ENCODE results near the gene PPFIA3.
"Not testable (repeated sequence)": the region's sequence is repeated elsewhere in the genome, so short reads cannot be mapped to it uniquely, and the experiment has no call there.

Gene PPFIA3

DNA sequence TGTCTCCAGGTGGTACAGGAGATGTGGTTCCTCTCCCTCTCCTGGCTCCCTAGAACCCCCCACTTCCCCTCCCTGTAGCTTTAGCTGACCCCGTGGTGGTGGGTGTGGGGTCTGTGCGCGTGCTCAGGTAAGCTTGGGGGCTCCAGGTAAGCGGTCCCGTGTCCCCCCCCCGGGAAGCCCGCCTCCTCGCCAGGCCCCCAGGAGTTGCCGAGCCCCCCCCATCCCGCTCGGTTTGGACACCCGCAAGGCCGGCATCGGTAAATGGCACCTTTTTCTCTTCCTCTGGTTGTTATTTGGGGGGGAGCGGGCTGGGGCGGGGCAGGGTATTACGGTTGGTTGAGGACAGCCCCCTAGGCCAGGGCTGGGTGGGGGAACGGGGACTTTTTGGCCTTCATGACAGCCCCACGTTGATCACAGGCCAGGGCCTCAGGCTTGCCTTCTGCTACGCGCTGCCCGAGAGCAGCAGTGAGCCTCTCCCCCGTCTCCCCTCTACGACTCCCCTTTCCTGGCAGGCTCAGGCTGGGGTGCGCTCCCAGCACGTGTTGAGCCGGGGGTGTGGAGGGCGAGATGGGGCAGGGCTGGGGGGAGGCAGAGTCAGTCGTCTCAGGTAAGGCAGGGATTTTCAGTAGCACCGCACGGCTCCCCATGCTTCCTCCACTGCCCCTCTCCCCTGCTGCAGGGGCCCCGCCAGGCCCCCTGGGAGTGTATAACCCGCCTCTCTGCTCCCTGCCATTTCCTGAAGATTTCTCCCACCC is 15.8 kb upstream of the PPFIA3 start:
- no peak for DNase-seq

GRCh38 chr19:49104229-49104864 is 15.0 kb upstream of the PPFIA3 start:
- DNase-seq = no peak

GRCh38 chr19:49106648-49107135 is 12.7 kb upstream of the PPFIA3 start:
- DNase-seq = peak; percentile 48 to 80 (median 60)

- DNase-seq = no peak
These were observed 11.5 kb upstream of the PPFIA3 start for GRCh38 chr19:49107625-49108459.

DNA sequence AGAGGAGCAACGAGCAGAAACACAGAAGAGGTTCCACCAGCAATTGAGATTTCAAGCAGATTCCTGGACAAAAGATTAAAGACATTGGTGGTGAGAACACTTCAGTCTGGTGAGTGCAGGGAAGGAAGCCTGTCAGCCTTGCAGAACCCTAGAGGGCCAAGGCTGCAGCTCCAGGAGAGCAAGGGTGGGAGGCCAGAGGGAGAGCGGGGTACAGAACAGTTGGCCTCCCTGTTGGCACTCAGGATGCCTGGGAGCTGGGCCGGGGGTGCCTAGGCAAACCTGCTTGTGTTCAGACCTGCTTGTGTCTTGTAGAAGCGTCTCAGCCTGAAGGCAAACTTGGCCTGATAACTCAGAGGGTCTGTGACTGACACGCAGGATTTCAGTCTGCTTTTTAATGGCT is 10.3 kb upstream of the PPFIA3 start:
- no peak for DNase-seq

DNA sequence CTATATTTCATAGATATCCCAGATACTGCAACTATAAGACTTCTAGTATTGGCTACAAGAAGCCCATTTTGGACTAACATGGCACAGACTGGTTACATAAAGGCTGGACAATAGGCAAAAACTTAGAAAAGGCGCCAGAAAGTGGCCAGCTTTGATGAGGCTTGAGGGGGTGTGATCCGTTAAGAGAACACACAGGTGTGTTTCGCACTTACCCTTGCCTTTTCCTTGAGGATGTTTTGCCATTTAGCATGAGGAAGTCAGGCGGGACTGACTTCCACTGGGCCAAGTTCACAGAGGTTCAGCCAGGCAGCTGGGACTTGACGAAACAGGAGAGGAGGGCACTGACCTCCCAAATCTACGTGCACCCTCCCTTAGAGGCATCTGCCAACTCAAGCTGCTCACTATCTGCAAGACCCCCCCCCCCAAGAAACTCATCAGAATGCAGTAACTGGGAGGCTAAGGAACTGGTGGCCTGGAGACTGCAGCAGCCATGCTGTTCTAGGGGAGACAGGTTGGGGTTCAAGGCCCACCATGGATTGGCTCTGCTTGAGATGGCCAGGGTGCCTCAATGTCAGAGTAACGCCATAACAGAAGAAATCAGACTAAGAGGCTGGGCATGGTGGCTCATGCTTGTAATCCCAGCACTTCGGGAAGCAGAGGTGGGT is 9.6 kb upstream of the PPFIA3 start:
- no peak for DNase-seq

- no peak for DNase-seq
These were observed 8.8 kb upstream of the PPFIA3 start for GRCh38 chr19:49110567-49110966.

DNA sequence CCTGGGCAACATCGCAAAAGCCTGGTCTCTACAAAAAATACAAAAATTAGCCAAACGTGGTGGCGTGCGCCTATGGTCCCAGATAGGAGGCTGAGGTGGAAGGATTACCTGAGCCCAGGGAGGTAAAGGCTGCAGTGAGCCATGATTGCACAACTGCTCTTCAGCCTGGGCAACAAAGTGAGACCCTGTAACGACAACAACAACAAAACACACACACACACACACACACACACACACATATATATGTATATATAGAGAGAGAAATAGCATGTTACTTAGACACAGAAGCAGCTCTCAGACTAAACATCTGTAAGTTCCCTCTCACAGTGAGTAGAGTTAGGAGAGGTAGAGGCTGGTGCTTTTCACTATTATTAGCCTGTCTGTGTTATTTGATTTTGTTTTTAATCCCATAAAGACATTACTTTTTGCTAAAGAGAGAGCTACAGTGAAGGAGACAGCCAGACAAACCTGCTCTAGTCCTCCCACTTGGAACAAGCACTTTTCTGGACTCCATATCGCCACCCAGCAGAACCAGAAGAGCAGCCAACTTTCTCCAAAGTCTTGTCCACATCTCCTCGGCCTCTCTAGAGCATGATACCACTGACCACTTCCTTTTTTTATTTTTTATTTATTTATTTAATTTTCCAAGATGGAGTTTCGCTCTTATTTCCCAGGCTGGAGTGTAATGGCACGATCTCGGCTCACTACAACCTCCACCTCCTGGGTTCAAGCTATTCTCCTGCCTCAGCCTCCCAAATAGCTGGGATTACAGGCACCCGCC is 7.9 kb upstream of the PPFIA3 start:
- DNase-seq = peak in 1 of 3 donors; percentile 17

GRCh38 chr19:49113762-49114629 is 5.3 kb upstream of the PPFIA3 start, which contains the start of gene LIN7B:
TSS of gene LIN7B (plus strand) at chr19:49114370. CDS start at chr19:49114405, 35 bp downstream.
- DNase-seq = peak; percentile 80 to 94 (median 87)

GRCh38 chr19:49114630-49115363 is 4.5 kb upstream of the PPFIA3 start:
- DNase-seq = peak; percentile 59 to 76 (median 64)

DNA sequence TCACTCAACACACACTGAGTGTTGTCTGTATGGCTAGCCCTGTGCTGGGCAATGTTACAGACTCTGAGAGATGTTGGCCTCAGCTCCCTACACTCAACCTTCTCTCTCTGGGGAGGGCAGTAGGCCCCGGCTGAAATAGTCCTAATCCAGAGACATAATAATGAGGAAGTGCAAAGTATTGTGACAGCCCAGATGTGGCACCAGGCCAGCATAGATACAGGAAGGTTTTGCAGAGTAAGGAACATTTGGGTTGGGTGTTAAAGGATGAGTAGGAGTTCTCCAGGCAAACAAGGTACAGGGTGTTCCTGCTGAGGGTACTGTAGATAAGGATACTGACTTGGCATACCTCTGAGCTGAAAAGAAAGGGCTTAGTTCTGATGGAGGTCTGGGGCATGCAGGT is 2.8 kb upstream of the PPFIA3 start:
- DNase-seq = peak; percentile 58 to 72 (median 68)

DNA sequence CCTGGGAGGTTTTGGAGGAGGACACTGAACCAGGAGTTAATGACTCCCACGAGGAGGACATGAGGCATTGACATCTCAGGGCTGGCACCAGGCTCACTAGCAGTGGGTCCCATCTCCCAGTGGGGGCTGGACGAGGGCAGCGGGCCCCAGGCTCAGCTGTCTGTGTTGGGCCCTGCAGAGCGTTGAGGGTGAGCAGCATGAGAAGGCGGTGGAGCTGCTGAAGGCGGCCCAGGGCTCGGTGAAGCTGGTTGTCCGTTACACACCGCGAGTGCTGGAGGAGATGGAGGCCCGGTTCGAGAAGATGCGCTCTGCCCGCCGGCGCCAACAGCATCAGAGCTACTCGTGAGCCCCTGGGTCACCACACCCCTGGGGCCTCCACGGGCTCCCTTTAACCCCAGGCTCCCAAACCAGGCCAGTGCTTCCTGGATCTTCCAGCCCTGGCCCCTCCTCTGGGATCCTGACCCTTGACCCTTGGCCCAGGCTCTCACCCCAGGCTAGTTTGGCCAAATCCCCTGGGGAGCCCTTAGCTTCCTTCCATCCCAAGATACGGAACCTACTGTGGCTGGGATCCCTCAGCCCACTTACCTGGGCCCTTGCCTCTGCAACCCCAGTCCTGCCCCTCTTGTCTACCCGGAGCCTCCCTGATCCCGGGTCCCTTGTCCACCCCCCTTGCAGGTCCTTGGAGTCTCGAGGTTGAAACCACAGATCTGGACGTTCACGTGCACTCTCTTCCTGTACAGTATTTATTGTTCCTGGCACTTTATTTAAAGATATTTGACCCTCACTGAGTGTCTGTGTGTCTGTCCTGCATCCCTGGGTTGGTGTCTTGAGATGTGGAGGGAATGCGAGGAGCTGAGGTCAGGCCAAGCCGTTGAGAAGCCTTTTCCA is 1.4 kb upstream of the PPFIA3 start:
- no peak for DNase-seq

GRCh38 chr19:49118565-49119410 is 556 bp upstream of the PPFIA3 start, which contains the start of gene C19orf73:
TSS of gene C19orf73 (minus strand) at chr19:49119143. CDS start at chr19:49119022, 121 bp downstream.
- DNase-seq = peak; percentile 97 to 99 (median 98)

DNA sequence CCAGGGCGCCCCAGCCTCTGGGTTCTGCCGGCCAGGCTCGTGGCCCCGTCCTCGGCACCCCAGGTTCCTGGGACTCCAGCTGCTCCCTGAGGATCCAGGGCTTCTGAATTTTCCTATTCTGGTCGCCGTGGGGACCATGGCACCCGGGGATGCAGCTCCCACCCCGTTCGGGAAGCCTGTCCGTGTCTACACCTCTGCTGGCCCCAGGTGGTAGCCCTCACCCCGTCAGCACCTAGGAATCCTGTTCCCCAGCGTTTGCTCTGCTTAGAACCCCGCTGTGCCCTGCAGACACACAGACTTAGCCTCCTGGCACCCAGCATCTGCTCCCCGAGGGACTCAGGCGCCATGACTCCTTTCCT is 960 bp downstream of the PPFIA3 start:
- DNase-seq = no peak

DNA sequence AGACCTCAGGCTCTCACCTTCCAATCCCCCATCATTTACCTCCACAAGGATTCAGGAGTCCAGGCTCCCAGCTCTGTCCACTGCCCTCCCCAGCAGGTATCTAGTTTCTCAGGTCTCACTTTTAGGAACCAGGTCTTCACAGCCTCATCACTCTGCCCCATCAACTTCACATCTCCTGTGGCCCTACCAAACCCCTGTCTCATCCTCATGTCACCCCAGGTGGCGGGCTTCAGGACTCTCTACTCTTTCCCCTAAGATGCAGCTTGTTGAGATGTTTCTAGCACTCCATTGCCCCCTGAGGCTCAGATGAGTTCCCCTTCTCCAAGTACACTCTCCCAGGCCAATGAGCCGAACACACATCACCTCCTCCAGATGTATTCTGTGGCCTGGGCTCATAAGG is 1.5 kb downstream of the PPFIA3 start:
- no peak for DNase-seq

DNA sequence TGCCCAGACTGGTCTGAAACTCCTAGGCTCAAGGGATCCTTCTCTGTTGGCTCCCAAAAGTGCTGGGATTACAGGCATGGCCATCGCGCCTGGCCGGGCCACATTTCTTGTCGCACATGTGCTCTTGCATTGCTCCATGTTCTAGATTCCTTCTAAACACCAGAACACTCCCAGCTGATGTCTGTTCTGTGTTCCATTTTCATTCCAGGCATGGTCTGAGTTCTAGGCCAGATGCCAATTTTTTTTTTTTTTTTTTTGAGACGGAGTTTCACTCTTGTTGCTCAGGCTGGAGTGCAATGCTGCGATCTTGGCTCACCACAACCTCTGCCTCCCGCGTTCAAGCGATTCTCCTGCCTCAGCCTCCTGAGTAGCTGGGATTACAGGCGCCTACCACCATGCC is 2.5 kb downstream of the PPFIA3 start:
- DNase-seq = not testable (repeated sequence)

DNA sequence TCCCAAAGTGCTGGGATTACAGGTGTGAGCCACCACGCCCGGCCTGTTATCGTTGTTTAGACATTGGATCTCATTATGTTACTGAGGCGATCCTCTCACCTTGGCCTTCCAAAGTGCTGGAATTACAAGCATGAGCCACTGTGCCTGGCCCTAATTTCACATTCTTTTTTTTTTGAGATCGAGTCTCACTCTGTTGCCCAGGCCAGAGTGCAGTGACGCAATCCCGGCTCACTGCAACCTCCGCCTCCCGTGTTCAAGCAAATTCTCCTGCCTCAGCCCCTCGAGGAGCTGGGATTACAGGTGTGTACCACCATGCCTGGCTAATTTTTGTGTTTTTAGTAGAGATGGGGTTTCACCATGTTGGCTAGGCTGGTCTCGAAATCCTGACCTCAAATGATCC is 3.9 kb downstream of the PPFIA3 start:
- not testable (repeated sequence) for DNase-seq

All from suppressor macrophage treated with lipopolysaccharide for 1 hour (primary cell).